ENCODE results near the gene GOLGA6L7.
"Not testable (repeated sequence)": the region's sequence is repeated elsewhere in the genome, so short reads cannot be mapped to it uniquely, and the experiment has no call there.

Gene GOLGA6L7

GRCh38 chr15:28847959-28848358, 485 bp downstream of the GOLGA6L7 start:
- in situ Hi-C loops (cut with HindIII; ENCODE audit: low sequenced_read_pairs), result not testable (repeated sequence)

GRCh38 chr15:28847247-28847646, 1.2 kb downstream of the GOLGA6L7 start:
- in situ Hi-C loops (cut with HindIII; ENCODE audit: low sequenced_read_pairs), result not testable (repeated sequence)

GRCh38 chr15:28844147-28844546, 4.3 kb downstream of the GOLGA6L7 start:
- in situ Hi-C loops (cut with HindIII; ENCODE audit: low sequenced_read_pairs), result not testable (repeated sequence)

- in situ Hi-C loops (cut with HindIII; ENCODE audit: low sequenced_read_pairs), result not testable (repeated sequence)
Observed at GRCh38 chr15:28843520-28843919, 4.9 kb downstream of the GOLGA6L7 start.

- in situ Hi-C loops (cut with HindIII; ENCODE audit: low sequenced_read_pairs), result not testable (repeated sequence)
Observed at GRCh38 chr15:28842210-28842609, 6.2 kb downstream of the GOLGA6L7 start.

- in situ Hi-C loops (cut with HindIII; ENCODE audit: low sequenced_read_pairs), result not testable (repeated sequence)
Observed at GRCh38 chr15:28840285-28840684, 8.2 kb downstream of the GOLGA6L7 start.

- in situ Hi-C loops (cut with HindIII; ENCODE audit: low sequenced_read_pairs), result not testable (repeated sequence)
Observed at GRCh38 chr15:28834957-28835585, 13.4 kb downstream of the GOLGA6L7 start.

GRCh38 chr15:28831897-28832587, 16.4 kb downstream of the GOLGA6L7 start:
- in situ Hi-C loops (cut with HindIII; ENCODE audit: low sequenced_read_pairs), result not testable (repeated sequence)

- in situ Hi-C loops (cut with HindIII; ENCODE audit: low sequenced_read_pairs), result not testable (repeated sequence)
Observed at GRCh38 chr15:28821420-28821819, 27.0 kb downstream of the GOLGA6L7 start.

GRCh38 chr15:28819930-28820295, 28.5 kb downstream of the GOLGA6L7 start:
- in situ Hi-C loops (cut with HindIII; ENCODE audit: low sequenced_read_pairs), result not testable (repeated sequence)

- in situ Hi-C loops (cut with HindIII; ENCODE audit: low sequenced_read_pairs), result not testable (repeated sequence)
Observed at GRCh38 chr15:28819019-28819929, 29.2 kb downstream of the GOLGA6L7 start.

- in situ Hi-C loops (cut with HindIII; ENCODE audit: low sequenced_read_pairs), result not testable (repeated sequence)
Observed at GRCh38 chr15:28818168-28818567, 30.3 kb downstream of the GOLGA6L7 start.

GRCh38 chr15:28814059-28814458, 34.4 kb downstream of the GOLGA6L7 start:
- in situ Hi-C loops (cut with HindIII; ENCODE audit: low sequenced_read_pairs), result not testable (repeated sequence)

GRCh38 chr15:28813392-28813791, 35.1 kb downstream of the GOLGA6L7 start:
- in situ Hi-C loops (cut with HindIII; ENCODE audit: low sequenced_read_pairs), result not testable (repeated sequence)

- in situ Hi-C loops (cut with HindIII; ENCODE audit: low sequenced_read_pairs), result not testable (repeated sequence)
Observed at GRCh38 chr15:28811852-28812550, 36.4 kb downstream of the GOLGA6L7 start.

- in situ Hi-C loops (cut with HindIII; ENCODE audit: low sequenced_read_pairs), result not testable (repeated sequence)
Observed at GRCh38 chr15:28810444-28810843, 38.0 kb downstream of the GOLGA6L7 start.

GRCh38 chr15:28808136-28808535, 40.3 kb downstream of the GOLGA6L7 start:
- in situ Hi-C loops (cut with HindIII; ENCODE audit: low sequenced_read_pairs), result not testable (repeated sequence)

- in situ Hi-C loops (cut with HindIII; ENCODE audit: low sequenced_read_pairs), result not testable (repeated sequence)
Observed at GRCh38 chr15:28800366-28800765, 48.1 kb downstream of the GOLGA6L7 start.

GRCh38 chr15:28798234-28798633, 50.2 kb downstream of the GOLGA6L7 start:
- in situ Hi-C loops (cut with HindIII; ENCODE audit: low sequenced_read_pairs), result not testable (repeated sequence)

GRCh38 chr15:28794231-28794630, 54.2 kb downstream of the GOLGA6L7 start:
- in situ Hi-C loops (cut with HindIII; ENCODE audit: low sequenced_read_pairs), result not testable (repeated sequence)

Data from endothelial cell of hepatic sinusoid (primary cell).